ENCODE data around the gene SCYGR5. TPM values are rescaled to one million over a fixed set of nuclear protein-coding genes. Genes with fewer than 3 reads are reported as not detected.
A peak's percentile ranks its signal among the peaks of the same experiment; 100 is the strongest.
"Not testable (repeated sequence)": the region's sequence is repeated elsewhere in the genome, so short reads cannot be mapped to it uniquely, and the experiment has no call there.

SCYGR5 gene, protein sequence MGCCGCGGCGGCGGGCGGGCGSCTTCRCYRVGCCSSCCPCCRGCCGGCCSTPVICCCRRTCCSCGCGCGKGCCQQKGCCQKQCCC
- polyA plus RNA-seq (ENCODE audit: insufficient read length): not detected

DNA sequence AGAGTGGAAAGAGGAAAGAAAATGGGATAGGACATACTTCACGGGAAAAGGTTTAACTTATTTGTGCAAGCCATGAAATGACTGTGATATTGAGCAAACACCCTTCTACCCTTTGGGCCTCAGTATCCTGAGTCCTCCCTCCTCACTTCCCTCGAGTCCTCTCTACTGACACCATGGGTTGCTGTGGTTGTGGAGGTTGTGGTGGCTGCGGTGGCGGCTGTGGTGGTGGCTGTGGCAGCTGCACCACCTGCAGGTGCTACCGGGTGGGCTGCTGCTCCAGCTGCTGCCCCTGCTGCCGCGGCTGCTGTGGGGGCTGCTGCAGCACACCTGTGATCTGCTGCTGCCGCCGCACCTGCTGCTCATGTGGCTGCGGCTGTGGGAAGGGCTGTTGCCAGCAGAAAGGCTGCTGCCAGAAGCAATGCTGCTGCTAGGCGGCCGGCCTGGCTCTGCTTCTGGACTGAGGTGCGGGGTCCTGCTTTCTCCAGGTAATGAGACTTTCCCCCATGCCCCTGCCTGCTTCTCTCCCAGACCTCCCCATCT is at the start of gene SCYGR5:
Gene SCYGR5, plus strand, starts transcription at position 174 of the 540 bp plus-strand sequence. Its CDS starts 0 bp downstream, at position 174.
- not testable (repeated sequence) for DNase-seq (ENCODE audit: low read depth)

DNA sequence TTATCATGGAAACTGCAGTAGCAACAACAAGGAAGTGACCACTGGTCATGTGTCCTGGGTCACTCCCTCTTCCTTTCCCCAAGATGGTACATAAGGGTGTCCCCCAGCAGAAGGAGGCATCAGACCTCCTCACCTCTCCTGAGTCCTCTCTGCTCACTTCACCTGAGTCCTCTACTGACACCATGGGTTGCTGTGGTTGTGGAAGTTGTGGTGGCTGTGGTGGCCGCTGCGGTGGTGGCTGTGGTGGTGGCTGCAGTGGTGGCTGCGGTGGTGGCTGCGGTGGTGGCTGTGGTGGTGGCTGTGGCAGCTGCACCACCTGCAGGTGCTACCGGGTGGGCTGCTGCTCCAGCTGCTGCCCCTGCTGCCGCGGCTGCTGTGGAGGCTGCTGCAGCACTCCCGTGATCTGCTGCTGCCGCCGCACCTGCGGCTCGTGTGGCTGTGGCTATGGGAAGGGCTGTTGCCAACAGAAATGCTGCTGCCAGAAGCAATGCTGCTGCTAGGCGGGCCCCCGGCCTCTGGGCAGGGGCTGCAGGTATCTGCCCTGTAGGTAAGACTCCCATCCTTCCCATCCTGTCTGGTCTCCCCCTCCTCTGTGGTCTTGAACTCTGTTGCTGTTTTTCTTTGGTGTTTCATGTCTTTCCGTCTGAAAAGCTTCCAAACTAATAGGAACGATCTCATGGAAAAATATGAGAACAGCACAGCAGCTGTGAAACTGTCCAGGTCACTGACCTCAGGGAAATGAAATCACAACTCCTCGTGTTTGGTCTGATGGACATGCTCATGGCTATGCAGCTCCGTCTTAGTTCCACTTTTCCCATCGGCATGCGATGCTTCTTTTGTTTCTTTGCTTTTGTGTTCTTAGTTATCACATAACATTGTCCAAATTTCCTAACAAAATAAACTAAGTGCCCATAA is 49.0 kb upstream of the SCYGR5 start, which contains the start of gene SCYGR4:
Gene SCYGR4, plus strand, starts transcription at position 183 of the 915 bp plus-strand sequence. Its CDS starts 0 bp downstream, at position 183.
- DNase-seq (ENCODE audit: low read depth): peak; percentile 65

DNA sequence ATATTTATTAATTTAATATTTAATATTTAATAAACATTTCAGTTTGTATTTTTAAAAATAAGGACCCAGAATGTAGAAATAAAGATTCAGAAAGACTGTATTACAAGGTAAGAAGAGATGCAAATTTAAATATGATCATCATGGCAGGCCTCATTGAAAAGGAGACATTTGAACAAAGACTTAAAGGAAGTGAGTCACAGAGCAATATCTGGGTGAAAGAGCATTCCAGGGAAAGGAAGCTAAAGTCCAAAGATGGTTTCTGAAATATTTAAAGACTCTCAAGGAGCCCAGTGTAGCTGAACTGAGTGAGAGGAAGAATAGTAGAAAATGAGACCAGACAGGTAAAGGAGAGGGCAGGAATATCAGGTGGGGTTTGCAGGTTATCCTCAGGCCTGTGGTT is 43.4 kb upstream of the SCYGR5 start:
- DNase-seq (ENCODE audit: low read depth): no peak

DNA sequence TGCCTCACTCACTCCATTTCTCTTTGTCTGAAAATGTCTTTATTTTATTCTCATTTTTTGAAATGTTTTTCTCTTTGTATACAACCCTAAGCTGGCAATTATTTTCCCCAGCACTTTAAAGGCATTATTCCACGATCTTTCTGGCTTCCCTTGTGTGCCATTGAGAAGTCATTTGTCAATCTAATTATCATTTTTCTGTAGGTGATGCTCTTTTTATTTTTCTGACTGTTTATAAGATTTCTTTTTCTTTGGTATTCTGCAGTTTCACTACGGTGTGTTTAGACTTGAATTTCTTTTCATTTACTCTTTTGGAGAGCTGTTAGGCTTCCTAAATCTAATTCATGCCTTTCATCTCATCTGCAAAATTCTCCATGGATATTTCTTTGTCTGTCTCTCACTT is 41.2 kb upstream of the SCYGR5 start:
- no peak for DNase-seq (ENCODE audit: low read depth)

DNA sequence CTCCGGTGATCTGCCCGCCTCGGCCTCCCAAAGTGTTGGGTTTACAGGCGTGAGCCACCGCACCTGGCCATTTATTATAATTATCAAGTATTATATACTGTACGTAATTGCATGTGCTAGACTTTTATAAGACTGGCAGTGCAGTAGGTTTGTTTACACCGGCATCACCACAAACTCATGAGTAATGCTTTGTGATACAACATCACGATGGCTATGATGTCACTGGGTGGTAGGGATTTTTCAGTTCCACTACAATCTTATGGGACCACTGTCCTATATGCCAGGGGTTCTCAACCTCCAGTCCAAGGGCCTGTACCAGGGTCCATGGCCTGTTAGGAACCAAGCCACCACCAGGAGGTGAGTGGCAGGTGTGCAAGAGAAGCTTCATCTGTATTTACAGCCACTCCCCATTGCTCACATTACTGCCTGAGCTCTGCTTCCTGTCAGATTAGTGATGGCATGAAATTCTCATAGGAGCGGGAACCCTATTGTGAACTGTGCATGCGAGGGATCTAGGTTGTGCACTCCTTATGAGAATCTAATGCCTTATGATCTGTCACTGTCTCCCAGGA is 39.9 kb upstream of the SCYGR5 start:
- DNase-seq (ENCODE audit: low read depth): no peak

DNA sequence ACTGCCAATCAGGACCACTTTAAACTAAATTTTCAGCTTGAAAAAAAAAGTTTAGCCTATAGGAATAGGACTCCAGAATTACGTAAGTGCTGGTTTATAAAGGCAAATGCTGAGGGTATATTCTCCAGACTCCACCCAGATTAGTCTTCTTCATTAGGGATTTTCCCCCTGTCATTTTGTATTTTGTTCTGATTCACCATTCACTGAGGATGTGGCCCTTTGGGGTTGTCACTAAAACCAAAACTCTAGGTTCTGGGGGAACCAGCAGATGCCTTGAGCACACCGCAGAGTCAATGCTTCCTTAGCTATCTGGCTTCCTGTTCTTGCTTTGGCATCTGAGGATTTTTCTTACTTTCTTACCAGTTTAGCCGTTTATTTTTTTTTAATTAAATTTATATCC is 38.8 kb upstream of the SCYGR5 start:
- no peak for DNase-seq (ENCODE audit: low read depth)

DNA sequence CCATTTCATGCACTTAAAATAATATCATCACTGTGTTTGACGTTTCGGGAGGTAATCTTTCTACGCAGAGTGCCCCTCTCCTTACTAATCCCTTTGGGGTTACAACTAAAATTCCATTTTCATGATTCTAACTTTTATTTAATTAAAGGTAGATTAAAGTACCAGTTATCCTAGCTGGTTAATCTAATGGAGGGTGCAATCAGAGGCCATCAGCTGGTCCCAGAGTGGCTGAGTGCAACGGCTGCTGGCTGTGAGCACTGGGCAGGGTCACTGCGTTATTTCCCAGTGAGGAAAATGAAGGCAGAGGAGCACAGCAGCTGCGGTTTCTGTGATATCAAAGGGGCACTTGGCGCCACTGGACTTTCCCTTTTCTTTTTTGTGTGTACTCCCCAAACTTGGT is 37.2 kb upstream of the SCYGR5 start:
- DNase-seq (ENCODE audit: low read depth): no peak

DNA sequence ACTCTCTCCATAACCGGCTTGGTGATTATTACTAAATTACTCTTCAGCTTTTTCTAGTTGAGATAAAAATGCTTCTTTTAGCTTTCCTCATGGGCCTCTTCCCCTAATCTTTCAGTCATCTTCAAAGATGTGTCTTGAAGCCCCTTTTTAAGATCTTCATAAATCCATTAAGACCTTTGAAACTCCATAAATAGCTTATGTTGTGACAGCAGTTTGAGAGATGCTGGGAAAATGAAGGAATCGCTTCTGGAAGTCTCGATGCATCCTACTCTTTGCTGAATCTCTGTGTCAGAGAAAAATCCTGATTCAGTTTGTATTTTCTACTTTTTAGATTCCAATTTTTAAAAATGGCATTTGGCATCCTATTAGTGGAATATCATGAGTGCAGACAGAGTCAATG is 36.3 kb upstream of the SCYGR5 start:
- DNase-seq (ENCODE audit: low read depth): no peak

DNA sequence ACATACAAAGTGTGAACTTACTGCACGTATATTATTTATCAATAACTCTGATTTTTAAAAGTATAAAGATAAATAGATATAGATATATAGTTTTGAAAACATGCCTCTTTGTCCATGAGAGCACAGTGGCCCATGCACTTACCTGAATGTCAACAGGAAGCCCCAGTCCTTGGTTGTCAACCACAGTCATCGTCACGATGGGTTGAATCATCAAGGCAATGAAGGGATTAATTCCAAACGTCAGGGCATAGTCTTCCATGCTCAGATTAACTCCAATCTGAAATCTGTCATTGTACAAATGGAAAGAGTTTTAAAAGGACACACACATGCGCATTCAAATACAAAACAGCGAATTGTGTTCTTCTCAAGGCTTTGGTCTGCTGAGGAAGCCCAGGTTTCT is 33.8 kb upstream of the SCYGR5 start:
- DNase-seq (ENCODE audit: low read depth): no peak

DNA sequence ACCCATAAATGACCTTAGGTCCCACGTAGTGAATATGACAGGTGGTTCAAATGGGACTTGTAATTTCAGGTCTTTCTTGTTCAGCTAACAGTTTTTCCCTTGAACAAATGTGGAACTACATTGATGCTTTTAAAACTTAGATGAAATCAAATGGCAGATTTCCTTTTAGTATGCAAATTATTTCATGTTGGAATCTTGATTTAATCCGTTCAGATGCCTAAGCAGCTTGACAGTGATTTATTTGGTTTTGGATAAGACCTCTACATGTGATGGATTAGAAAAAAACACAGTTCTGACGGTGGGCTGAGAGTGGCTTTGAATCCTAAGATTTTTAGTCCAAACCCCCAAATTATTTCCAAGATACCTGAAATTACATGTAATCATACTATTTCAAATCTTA is 32.4 kb upstream of the SCYGR5 start:
- DNase-seq (ENCODE audit: low read depth): no peak

DNA sequence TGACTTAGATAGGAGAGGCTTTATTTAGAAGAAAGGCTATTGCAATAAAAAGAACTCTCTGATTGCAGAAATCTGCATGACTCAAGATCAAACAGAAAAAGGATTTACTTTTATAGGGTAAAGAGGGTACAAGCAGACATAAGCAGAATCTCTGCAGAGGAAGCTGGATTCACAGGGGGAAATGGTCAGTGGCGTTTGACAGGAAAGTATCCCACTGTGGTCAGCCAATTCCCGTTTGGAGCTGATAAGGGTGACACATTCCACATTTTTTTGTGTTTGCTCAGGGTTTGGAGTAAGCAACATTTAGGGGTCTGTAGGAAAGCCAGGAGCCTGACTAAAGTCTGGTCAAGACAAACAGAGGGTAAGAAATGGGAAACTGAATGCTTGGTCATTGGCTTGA is 23.9 kb upstream of the SCYGR5 start:
- no peak for DNase-seq (ENCODE audit: low read depth)

DNA sequence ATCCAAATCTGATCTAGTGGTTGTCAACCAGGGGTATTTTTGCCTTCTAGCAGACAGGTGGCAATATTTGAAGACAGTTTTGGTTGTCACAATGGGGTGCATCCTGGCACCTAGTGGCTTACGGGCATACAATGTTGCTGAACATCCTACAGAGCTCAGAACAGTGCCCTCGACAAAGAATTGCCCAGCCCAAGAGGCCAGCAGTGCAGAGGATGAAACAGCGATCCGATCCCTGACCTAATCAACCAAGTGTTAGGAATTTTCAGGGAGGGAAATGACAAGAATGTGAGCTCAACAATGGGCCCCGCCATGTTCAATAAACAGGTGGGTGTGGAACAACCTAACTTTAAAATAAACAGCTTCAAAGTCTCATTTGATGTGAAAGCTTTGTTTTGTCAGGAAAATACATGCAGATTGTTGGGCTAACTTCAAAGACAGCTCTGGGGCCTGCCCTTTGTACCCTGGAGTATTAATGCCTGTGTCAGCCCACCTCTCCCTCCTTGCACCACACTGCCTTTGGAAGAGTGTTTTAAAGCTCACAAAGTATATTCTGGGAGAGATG is 22.5 kb upstream of the SCYGR5 start:
- no peak for DNase-seq (ENCODE audit: low read depth)

DNA sequence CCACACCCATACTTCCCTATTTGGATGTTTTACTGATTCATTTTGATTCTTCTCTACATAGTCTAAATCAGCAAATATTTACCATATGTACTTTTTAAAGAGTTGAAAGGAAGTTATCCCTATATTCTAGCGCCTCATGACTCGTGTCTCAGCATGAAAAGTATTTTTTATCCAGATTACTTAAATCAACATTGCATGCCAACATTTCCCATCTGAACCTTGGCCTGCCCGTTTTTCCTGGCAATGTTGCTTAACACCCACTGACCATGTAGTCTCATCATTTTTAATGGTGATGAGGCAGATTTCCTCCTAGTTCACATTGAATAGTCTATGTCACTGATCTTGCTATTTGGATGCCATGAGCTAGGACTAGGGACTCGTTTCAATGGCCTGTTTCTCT is 13.2 kb upstream of the SCYGR5 start:
- no peak for DNase-seq (ENCODE audit: low read depth)

DNA sequence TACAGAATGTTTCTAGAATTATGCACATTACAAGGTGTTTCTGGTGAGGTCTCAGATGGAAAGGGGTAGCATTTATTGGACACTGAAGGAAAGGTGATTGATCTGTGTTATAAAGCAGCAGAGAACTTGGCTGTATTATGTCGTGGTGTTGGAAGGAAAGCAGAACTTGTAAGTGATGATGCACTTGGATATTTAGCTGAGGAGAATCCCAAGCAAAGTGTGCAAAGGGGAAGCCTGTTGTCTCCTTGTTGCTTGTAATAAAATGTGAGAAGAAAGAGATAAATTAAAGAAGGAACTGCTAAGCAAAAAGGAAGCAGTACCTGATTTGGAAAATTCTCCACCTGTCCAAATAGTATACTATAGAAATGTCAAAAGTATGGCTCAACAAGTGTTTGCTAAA is 12.2 kb upstream of the SCYGR5 start:
- DNase-seq (ENCODE audit: low read depth): no peak

DNA sequence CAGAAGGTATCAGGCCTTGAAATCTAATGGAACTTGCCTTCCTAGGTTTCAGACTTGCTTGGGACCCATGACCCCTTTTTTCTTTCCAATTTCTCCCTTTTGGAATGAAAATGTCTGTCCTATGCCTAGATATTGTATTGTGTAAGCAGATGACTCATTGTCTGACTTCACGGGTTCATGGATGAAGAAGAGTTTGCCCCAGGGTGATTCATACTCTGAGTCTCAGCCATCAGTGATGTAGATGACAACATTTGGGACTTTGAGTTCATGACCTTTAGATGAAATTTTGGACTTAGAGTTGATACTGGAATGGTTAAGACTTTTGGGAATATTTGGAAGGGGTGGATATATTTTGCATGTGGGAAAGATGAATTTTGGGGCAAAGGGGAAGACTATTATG is 11.2 kb upstream of the SCYGR5 start:
- DNase-seq (ENCODE audit: low read depth): peak; percentile 1

DNA sequence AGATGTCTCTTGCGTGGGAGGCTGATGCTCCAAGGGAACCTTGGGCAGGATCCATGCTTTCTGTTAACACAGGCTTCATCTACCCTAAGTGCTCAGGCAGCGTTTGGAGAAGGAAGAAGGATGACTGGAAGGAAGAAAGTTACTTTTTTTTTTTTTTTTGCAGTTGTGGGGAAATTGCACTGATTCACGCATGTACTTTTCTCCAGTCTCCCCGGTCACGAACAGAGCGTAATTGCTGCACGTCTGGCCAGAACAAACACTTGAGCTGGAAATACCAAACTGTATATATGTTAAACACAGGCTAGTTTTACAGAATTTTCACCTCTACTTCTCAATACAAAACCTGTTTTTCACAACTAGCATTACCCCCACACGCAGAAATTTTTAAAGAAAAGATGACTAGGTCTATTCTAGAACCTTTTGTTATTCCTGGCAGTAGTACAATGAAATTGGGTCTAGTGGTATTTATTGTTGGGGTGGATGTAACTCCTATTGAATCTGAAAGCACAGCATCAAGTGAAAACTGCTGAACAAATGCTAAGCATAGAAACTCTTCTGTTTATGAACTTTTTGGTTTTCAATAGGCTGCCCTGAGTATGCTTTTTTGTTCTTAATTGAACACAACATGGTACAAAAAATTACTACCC is 9.3 kb upstream of the SCYGR5 start:
- DNase-seq (ENCODE audit: low read depth): no peak

DNA sequence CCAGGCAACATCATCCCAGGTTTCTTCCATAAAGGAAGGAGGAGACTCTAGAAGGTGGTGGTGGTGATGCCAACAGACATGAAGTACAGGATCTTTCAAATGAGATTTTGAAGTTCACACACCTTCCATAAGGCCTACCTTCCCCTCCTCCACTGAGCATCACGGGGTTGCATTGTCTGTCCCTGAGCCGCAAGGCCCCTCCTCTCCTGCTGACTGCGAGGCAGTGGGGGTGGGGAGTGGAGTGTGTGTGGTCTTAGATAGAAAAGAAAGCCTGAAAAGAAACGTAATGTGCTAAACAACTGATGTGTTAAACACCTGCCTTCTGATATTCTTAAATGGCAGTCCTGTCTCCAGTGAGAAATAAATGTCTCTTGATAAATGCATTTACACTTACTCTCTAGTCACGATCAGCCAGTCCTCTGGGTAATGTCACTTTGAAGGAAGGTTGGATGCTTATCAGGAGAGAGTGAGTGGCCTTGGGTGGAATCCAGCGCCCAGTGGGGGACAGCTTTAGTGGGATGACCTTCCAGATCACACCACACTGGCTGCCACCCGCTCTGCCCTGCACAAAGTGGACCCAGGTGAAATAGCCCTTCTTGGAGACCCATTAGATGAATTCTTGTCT is 5.5 kb upstream of the SCYGR5 start:
- DNase-seq (ENCODE audit: low read depth): no peak

DNA sequence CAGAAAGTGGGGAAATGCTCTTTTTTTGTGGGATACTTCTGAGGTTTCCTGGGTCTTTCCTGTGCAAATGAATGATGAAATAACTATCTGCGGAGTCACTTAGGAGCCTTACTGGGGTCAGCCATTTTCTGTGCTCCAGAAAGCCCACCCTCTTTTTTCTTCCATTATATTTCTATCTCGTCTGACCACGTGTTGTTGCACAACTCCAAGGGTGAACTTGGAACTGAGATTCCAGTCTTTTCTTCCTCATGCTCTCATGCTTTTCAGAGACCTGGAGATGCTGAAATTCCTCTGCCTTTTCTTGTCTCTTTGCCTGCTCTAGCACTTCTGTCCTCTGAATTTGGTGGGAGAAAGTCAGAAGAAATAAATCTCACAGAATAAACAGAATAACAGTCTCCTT is 4.8 kb upstream of the SCYGR5 start:
- no peak for DNase-seq (ENCODE audit: low read depth)

DNA sequence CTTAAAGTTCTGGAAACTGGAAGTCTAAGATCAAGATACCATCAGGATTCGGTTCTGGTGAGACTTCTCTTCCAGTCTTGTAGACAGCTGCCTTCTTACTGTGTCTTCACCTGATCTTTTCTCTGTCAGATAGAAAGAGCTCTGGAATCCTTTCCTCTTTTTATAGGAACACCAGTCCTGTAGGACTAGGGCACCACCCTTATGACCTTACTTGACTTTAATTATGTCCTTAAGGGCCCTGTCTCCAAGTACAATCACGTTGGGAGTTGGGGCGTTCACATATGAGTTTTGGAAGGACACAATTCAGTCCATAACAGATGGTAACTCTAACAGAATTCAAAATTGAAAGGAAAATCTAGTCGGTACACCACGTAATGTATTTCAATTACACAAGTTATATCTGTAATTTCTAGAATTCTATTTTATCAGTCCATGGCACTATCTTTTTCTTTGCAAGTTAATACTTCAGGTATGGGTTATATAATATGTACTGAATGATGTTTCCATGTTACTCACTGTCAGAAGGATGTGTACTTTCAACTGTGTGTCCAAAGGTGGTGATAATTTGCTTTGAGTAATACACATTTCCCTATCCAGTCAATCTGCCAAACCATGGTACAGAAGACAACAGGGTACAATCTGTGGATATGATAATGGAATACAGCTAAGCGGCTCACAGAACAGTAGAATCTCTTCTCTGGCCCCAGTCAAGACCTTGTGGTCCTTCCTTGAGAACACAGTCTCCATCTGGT is 1.2 kb upstream of the SCYGR5 start:
- no peak for DNase-seq (ENCODE audit: low read depth)

DNA sequence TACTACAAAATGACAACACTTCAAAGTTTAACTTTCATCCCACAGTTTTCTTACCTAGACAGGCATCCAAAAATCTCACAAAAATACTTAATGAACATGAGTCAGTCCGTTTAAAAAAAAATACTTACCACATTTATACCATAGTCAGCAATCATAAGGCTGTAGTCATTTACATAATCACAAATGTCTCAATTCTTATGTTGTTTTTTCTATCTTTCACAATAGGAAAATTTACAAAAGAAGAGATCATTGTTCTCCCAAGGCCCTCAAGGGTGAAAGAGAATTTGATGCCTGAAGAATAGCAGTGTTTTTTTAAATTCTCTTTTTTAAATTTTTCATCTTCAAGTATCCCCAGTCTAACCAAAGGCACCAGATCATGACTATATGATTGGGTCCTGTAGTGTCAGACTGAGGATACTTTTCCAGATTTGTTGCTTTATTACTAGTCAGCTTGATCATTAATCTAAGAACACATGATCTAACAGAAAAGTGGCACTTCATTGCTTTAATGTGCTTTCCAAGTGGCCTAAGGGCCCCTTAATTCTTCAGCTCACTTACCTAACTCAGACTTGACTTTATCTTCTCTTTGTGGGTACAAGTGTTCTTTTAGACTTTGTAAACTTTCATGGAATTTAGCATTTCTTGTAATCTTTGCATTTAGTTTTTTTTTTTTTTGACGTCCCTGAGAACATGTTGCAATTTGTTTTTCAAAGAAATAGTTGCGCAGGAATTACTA is 4.7 kb downstream of the SCYGR5 start:
- no peak for DNase-seq (ENCODE audit: low read depth)
